ENCODE measurements around the gene POT1.

DNA sequence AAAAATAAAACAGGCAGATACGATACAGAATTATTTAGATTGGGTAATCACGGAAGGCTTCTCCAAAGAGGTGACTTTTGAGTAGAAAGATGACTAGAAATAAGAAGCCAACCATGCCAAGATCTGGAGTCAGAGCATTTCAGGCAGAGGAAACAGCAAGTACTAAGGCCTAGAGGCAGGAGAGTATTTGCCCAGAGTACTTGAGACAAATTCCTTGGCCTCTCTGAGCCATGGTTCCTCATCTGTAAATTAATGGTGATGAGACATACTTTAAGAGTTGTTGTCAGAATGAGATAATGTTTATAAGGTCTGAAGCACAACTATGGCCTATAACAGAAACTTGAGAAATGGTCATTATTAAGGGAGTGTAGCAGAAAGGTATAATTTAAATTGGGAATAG is 148.2 kb downstream of the POT1 start:
- TF ChIP-seq CTCF (optimal IDR thresholded peaks at IDR 0.05 in 1 of 3, IDR thresholded peaks at IDR 0.05 in 1 of 3, conservative IDR thresholded peaks at IDR 0.05 in 1 of 3; ENCODE audit: extremely low read depth in 1 of 3, insufficient read depth in 2 of 3, low read length in 3 of 3) = no peak
- TF ChIP-seq EZH2 (IDR thresholded peaks at IDR 0.05; ENCODE audit: low read length) = no peak

All from keratinocyte (primary cell).